Femur (tissue), 1 donor: ENCODE measurements around the gene TTLL5.
A peak's percentile ranks its signal among the peaks of the same experiment; 100 is the strongest.

Experiments
- DNase-seq: peaks from one replicate; pipeline ENCODE4 v3.0.0-alpha.2; 2017

TTLL5 gene

GRCh38 chr14:75876530-75876929 lies 215.5 kb downstream of the TTLL5 start:
- no peak for DNase-seq

GRCh38 chr14:75877292-75877691 lies 216.2 kb downstream of the TTLL5 start:
- peak; percentile 80 for DNase-seq

GRCh38 chr14:75877884-75878283 lies 216.8 kb downstream of the TTLL5 start:
- DNase-seq: no peak

GRCh38 chr14:75879031-75879430 lies 218.0 kb downstream of the TTLL5 start:
- no peak for DNase-seq

- DNase-seq: no peak
Measured at GRCh38 chr14:75880512-75880911, 219.5 kb downstream of the TTLL5 start.

- no peak for DNase-seq
Measured at GRCh38 chr14:75881994-75882393, 220.9 kb downstream of the TTLL5 start.

- DNase-seq: peak; percentile 70
Measured at GRCh38 chr14:75884198-75884611, 223.2 kb downstream of the TTLL5 start.

- DNase-seq: no peak
Measured at GRCh38 chr14:75885829-75886228, 224.8 kb downstream of the TTLL5 start.

GRCh38 chr14:75886636-75887348 lies 225.7 kb downstream of the TTLL5 start:
- no peak for DNase-seq

GRCh38 chr14:75888945-75889344 lies 227.9 kb downstream of the TTLL5 start:
- DNase-seq: no peak

GRCh38 chr14:75896341-75896740 lies 235.3 kb downstream of the TTLL5 start:
- no peak for DNase-seq

- no peak for DNase-seq
Measured at GRCh38 chr14:75904311-75904710, 243.3 kb downstream of the TTLL5 start.

- DNase-seq: peak; percentile 71
Measured at GRCh38 chr14:75905147-75905904, 244.3 kb downstream of the TTLL5 start.

GRCh38 chr14:75906228-75906627 lies 245.2 kb downstream of the TTLL5 start:
- DNase-seq: no peak

- DNase-seq: peak; percentile 68
Measured at GRCh38 chr14:75906680-75907280, 245.7 kb downstream of the TTLL5 start.

GRCh38 chr14:75907756-75908359 lies 246.8 kb downstream of the TTLL5 start:
- no peak for DNase-seq

GRCh38 chr14:75909630-75910029 lies 248.6 kb downstream of the TTLL5 start:
- DNase-seq: no peak

- DNase-seq: no peak
Measured at GRCh38 chr14:75910048-75910447, 249.0 kb downstream of the TTLL5 start.

- DNase-seq: peak; percentile 81
Measured at GRCh38 chr14:75911883-75912282, 250.8 kb downstream of the TTLL5 start.

GRCh38 chr14:75913183-75913582 lies 252.1 kb downstream of the TTLL5 start:
- DNase-seq: no peak

GRCh38 chr14:75915045-75915444 lies 254.0 kb downstream of the TTLL5 start:
- no peak for DNase-seq

GRCh38 chr14:75917322-75917945 lies 256.4 kb downstream of the TTLL5 start:
- no peak for DNase-seq

- DNase-seq: no peak
Measured at GRCh38 chr14:75917946-75918335, 256.9 kb downstream of the TTLL5 start.
